ENCODE measurements around the gene DYNC1H1.
A peak's percentile ranks its signal among the peaks of the same experiment; 100 is the strongest.
"Not testable (repeated sequence)": the region's sequence is repeated elsewhere in the genome, so short reads cannot be mapped to it uniquely, and the experiment has no call there.

DYNC1H1 gene

GRCh38 chr14:102080183-102081080 is 116.1 kb downstream of the DYNC1H1 start:
- H3K9me3 Mint-ChIP-seq: no peaks in the 10 kb centered on the region
- TF ChIP-seq CTCF (IDR thresholded peaks at IDR 0.05; ENCODE audit: unreplicated experiment in 3 of 3): no peak

GRCh38 chr14:102081231-102082080 is 117.1 kb downstream of the DYNC1H1 start:
- peaks cover 40% of the 10 kb centered on the region for H3K4me1 Mint-ChIP-seq
- H3K36me3 Mint-ChIP-seq (ENCODE audit: low read depth): peaks cover 83% of the 10 kb centered on the region
- no peaks in the 10 kb centered on the region for H3K27me3 Mint-ChIP-seq (ENCODE audit: low read depth)
- TF ChIP-seq CTCF (IDR thresholded peaks at IDR 0.05; ENCODE audit: unreplicated experiment in 3 of 3): no peak
- no peak overlapping the region for H3K27ac Mint-ChIP-seq
- H3K4me3 Mint-ChIP-seq: peak overlapping the region in 1 of 3 experiments; percentile 51
- H3K9me3 Mint-ChIP-seq: no peaks in the 10 kb centered on the region

More at GRCh38 chr14:102080183-102081080, 116.1 kb downstream of the DYNC1H1 start:
- Mint-ChIP-seq H3K4me1 (peaks cover 30% of the 10 kb centered on the region), H3K27me3 (ENCODE audit: low read depth) (no peaks in the 10 kb centered on the region), H3K27ac (no peak overlapping the region), H3K36me3 (ENCODE audit: low read depth) (peaks cover 74% of the 10 kb centered on the region), H3K4me3 (no peak overlapping the region)

GRCh38 chr14:102084522-102084921 is 120.1 kb downstream of the DYNC1H1 start:
- H3K4me3 Mint-ChIP-seq: peak overlapping the region; percentile 90 to 99 (median 99)
- H3K27me3 Mint-ChIP-seq (ENCODE audit: low read depth): not testable (repeated sequence)

GRCh38 chr14:102084931-102085330 is 120.6 kb downstream of the DYNC1H1 start:
- no peaks in the 10 kb centered on the region for H3K9me3 Mint-ChIP-seq
- peak overlapping the region; percentile 90 to 99 (median 99) for H3K4me3 Mint-ChIP-seq
- no peak for TF ChIP-seq CTCF (IDR thresholded peaks at IDR 0.05; ENCODE audit: unreplicated experiment in 3 of 3)
- H3K27ac Mint-ChIP-seq: no peak overlapping the region
- H3K36me3 Mint-ChIP-seq (ENCODE audit: low read depth): peaks cover 62% of the 10 kb centered on the region
- peaks cover 59% of the 10 kb centered on the region for H3K4me1 Mint-ChIP-seq
- H3K27me3 Mint-ChIP-seq (ENCODE audit: low read depth): no peaks in the 10 kb centered on the region

More at GRCh38 chr14:102084522-102084921, 120.1 kb downstream of the DYNC1H1 start:
- not testable (repeated sequence) for H3K27ac Mint-ChIP-seq, H3K9me3 Mint-ChIP-seq
- peaks cover 66% of the 10 kb centered on the region for H3K36me3 Mint-ChIP-seq (ENCODE audit: low read depth)
- H3K4me1 Mint-ChIP-seq: peaks cover 55% of the 10 kb centered on the region

- no peaks in the 10 kb centered on the region for H3K27me3 Mint-ChIP-seq (ENCODE audit: low read depth)
- TF ChIP-seq CTCF (IDR thresholded peaks at IDR 0.05; ENCODE audit: unreplicated experiment in 3 of 3): no peak
- H3K27ac Mint-ChIP-seq: peak overlapping the region; percentile 82 to 97 (median 93)
- peak overlapping the region; percentile 90 to 99 (median 99) for H3K4me3 Mint-ChIP-seq
- H3K4me1 Mint-ChIP-seq: peaks cover 60% of the 10 kb centered on the region
- peaks cover 56% of the 10 kb centered on the region for H3K36me3 Mint-ChIP-seq (ENCODE audit: low read depth)
- no peaks in the 10 kb centered on the region for H3K9me3 Mint-ChIP-seq
Observed at GRCh38 chr14:102085488-102085887, 121.1 kb downstream of the DYNC1H1 start.

Measured in nephron (organoid).